HUES64 (cell line): ENCODE measurements around the gene MCL1.
"Not testable (repeated sequence)": the region's sequence is repeated elsewhere in the genome, so short reads cannot be mapped to it uniquely, and the experiment has no call there.

Experiments
- H3K27ac ChIP-seq: 2 replicates; pipeline ENCODE4 v1.7.0; 2013; ENCODE audit warnings: low read depth, low read length, inconsistent platforms
- H3K27me3 ChIP-seq: 2 replicates; pipeline ENCODE4 v1.6.1; 2013; ENCODE audit warnings: mild to moderate bottlenecking, low read length; ENCODE audit not compliant: insufficient read depth
- H3K36me3 ChIP-seq: 2 replicates; pipeline ENCODE4 v1.6.1; 2013; ENCODE audit warnings: mild to moderate bottlenecking, low read length; ENCODE audit not compliant: insufficient read depth
- H3K4me1 ChIP-seq: 2 replicates; pipeline ENCODE4 v1.6.1; 2013; ENCODE audit warnings: mild to moderate bottlenecking, low read length, moderate library complexity; ENCODE audit not compliant: insufficient read depth
- H3K4me3 ChIP-seq: 2 replicates; pipeline ENCODE4 v1.5.1; 2013; ENCODE audit warnings: mild to moderate bottlenecking, low read length, moderate library complexity
- H3K9ac ChIP-seq: 2 replicates; pipeline ENCODE4 v1.6.1; 2013; ENCODE audit warnings: mild to moderate bottlenecking, low read depth, low read length
- H3K9me3 ChIP-seq: 2 replicates; pipeline ENCODE4 v1.6.1; 2013; ENCODE audit warnings: low read depth, low read length; ENCODE audit not compliant: insufficient read depth
- WGBS: fragments of 150-250, 120-280 bp; methylation state at CpG from one replicate; pipeline ENCODE4 v1.1.7; 2013; ENCODE audit warnings: missing lambda C conversion rate; 5-methylcytosine and 5-hydroxymethylcytosine counted together

The MCL1 gene

DNA sequence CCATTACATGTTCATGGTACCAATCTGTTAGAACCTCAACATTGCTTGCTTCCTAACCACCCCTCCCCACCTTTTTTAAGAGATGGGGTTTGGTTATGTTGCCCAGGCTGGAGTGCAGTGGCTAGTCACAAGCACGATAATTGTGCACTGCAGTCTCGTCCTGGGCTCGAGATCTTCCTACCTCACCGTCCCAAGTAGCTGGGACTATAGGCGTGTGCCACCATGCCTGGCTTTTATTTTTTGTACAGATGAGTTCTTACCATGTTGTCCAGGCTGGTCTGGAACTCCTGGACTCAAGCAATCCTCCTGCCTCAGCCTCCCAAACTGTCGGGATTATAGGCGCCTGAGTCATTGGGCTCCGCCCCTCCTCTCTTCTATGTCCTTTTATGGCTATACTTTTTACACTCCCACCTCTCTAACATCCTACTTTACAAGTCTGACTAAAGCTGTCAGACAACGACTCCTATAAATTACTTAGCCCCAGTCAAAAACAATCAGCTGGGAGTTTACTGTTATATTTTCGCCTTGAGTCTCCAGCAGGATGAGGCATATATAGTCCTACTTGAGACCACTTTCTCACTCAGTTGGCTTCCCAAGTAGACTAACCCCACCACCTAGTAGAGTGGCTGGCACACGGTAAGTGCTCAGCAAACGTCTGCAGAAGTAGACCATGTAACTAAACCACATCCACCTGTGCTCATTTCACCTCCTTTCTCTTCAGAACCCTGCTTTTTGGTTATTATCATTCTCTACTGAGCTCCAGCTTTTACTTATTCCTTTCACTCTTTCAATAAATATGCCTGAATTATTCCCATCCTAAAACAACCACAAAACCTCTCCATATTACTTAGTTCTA, 36.2 kb upstream of the MCL1 start:
- no peaks in the 10 kb centered on the region for H3K9me3 ChIP-seq
- peaks cover 8% of the 10 kb centered on the region; the same call in 1 of the 2 replicates for H3K4me1 ChIP-seq
- H3K4me3 ChIP-seq: no peak overlapping the region
- H3K36me3 ChIP-seq: peaks cover 83% of the 10 kb centered on the region
- peak overlapping the region; percentile 36; the same call in 1 of the 2 replicates for H3K27ac ChIP-seq
- no peaks in the 10 kb centered on the region for H3K27me3 ChIP-seq
- no peak overlapping the region for H3K9ac ChIP-seq
- 94% methylated on average over 12 of the region's 12 CpGs for WGBS

DNA sequence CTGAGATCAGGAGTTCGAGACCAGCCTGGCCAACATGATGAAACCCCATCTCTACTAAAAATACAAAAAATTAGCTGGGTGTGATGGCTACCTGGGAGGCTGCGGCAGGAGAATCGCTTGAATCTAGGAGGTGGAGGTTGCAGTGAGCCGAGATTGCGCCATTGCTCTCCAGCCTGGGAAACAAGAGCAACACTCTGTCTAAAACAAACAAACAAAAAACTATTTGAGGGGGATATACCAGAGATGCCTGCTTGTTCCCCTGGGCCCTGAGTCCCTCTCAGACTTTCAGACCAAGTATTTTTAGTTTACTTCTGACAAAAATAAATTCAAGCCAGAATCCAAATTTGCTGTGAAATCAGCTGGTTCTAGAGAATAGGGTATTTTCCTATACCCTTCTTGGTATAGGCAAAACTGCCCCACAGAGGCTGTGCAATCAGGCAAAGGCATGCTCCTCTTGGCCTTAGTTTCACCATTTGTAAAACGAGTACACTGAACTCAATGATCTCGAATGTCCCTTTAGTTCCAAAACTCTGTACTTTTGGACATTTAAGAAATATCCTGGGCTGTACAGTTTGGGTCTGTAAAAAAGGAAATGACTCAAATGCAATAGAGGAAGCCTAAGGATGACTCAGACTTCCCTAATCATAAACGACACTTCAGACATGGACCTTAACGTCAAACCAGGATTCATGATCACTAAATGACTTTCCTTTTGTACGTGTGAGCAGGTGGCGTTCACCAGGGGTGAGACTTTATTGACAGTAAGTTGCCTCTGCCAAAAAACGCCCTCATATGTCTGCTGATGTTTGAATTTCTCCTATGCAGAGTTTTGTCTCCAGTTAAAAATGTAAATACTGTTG, 33.9 kb upstream of the MCL1 start:
- H3K9ac ChIP-seq: no peak overlapping the region
- no peaks in the 10 kb centered on the region for H3K27me3 ChIP-seq
- H3K4me3 ChIP-seq: no peak overlapping the region
- no peaks in the 10 kb centered on the region for H3K9me3 ChIP-seq
- 95% methylated on average over 11 of the region's 12 CpGs for WGBS
- peaks cover 20% of the 10 kb centered on the region; the same call in 1 of the 2 replicates for H3K4me1 ChIP-seq
- H3K27ac ChIP-seq: no peak overlapping the region
- peaks cover 65% of the 10 kb centered on the region for H3K36me3 ChIP-seq

DNA sequence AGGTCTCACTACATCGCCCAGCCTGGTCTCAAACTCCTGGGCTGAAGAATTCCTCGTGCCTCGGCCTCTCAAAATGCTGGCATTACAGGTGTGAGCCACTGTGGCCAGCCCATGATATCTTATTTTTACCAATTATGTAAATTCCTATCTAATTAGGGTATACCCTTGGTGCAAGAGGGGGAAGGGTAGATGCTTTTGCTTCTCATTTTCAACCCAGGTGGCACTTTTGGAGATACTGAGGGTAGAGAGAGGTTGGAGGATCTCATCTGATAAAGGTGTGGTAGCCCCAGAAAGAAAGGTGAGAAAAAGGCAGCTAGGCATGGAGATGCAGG, 32.6 kb upstream of the MCL1 start:
- Histone ChIP-seq H3K4me3 (no peak overlapping the region), H3K4me1 (peaks cover 20% of the 10 kb centered on the region; the same call in 1 of the 2 replicates), H3K9ac (no peak overlapping the region), H3K9me3 (no peaks in the 10 kb centered on the region), H3K27ac (peak overlapping the region; percentile 68; the same call in 1 of the 2 replicates), H3K27me3 (no peaks in the 10 kb centered on the region), H3K36me3 (peaks cover 53% of the 10 kb centered on the region)
- 93% methylated on average over 3 of the region's 3 CpGs for WGBS

DNA sequence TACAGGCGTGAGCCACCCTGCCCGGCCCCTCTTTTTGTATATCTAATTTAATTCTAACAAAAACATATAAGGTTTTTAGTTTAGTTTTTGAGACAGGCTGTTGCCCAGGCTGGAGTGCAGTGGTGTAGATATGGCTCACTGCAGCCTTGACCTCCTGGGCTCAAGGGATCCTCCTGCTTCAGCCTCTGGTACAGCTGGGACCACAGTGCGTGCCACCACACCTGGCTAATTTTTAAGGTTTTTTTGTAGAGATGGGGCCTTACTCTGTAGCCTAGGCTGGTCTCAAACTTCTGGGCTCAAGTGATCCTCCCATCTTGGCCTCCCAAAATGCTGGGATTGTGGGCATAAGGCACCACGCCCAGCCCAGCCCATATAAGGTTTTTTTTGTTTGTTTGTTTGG, 31.2 kb upstream of the MCL1 start:
- H3K4me1 ChIP-seq: peaks cover 20% of the 10 kb centered on the region; the same call in 1 of the 2 replicates

DNA sequence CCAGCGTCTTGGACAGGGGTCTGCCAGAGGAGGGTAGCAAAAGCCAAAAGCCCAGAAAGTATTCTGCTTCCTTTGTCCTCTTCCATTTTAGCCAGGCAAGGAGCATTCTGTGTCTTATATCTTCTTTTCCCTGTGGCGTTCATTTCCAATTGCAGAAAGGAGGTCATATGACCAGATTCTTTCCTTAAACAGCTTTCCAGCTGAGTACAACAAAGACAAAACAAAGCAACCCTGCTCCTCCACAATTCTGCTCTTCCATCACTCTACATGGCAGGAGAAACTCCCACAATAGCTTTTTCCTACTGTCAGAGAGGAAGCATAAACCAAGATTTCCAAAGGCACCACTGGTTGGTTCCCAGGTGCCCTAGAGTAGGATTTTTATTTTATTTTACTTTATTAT, 30.3 kb upstream of the MCL1 start:
- Histone ChIP-seq H3K9me3 (no peaks in the 10 kb centered on the region), H3K36me3 (peaks cover 33% of the 10 kb centered on the region), H3K4me1 (peaks cover 23% of the 10 kb centered on the region), H3K27ac (peak overlapping the region; percentile 89), H3K4me3 (no peak overlapping the region), H3K9ac (peak overlapping the region; percentile 22; the same call in 1 of the 2 replicates), H3K27me3 (no peaks in the 10 kb centered on the region)
- 73% methylated on average over 2 of the region's 2 CpGs for WGBS

More for the DNA sequence above, 31.2 kb upstream of the MCL1 start:
- Histone ChIP-seq H3K27ac (no peak overlapping the region), H3K9ac (no peak overlapping the region), H3K9me3 (no peaks in the 10 kb centered on the region), H3K4me3 (no peak overlapping the region), H3K27me3 (no peaks in the 10 kb centered on the region), H3K36me3 (peaks cover 41% of the 10 kb centered on the region)
- WGBS: 96% methylated on average over 2 of the region's 4 CpGs

DNA sequence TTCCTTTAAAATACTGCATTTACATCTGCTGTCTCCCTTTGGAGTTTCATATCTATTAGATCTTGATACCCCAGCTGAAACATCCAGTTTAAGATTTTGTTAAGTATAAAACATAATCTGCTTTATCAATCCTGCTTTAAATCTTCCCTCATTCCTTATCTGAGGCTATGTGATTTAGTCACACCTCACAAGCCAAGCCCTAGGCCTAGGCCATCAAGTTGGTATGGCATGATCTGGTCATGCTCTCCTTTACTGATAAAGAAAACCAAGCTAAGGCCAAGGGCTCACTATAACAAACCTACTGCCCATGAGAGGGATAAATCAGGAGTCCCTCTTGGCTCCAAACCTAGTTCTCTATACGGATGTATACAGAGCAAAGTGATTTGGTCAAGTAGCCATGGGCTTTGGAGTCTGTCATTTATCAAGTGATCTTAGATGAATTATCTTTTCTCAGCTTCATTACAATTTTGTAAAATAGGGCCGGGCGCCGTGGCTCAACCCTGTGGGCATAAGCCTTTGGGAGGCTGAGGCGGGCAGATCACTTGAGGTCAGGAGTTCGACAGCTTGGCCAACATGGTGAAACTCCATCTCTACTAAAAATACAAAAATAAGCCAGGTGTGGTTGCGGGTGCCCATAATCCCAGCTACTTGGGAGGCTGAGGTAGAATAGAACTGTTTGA, 27.2 kb upstream of the MCL1 start:
- Histone ChIP-seq H3K4me1 (peaks cover 28% of the 10 kb centered on the region), H3K27ac (0 out of 2 replicates have a peak overlapping the region, but pooled peaks have one; percentile 51)

DNA sequence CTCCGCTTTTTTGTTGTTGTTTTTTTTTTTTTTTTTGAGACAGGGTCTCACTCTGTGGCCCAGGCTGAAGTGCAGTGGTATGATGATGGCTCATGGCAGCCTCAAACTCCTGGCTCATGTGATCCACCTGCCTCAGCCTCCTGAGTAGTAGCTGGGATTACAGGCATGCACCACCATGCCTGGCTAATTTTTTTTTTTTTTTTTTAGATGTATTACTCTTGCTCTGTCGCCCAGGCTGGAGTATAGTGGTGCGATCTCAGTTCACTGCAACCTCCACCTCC, 26.0 kb upstream of the MCL1 start:
- not testable (repeated sequence) for H3K9ac ChIP-seq, H3K4me3 ChIP-seq, H3K27me3 ChIP-seq, H3K36me3 ChIP-seq, H3K9me3 ChIP-seq
- H3K4me1 ChIP-seq: peaks cover 28% of the 10 kb centered on the region
- peak overlapping the region; percentile 98 for H3K27ac ChIP-seq
- 87% methylated on average over 3 of the region's 3 CpGs for WGBS

More for the DNA sequence above, 27.2 kb upstream of the MCL1 start:
- no peak overlapping the region for H3K4me3 ChIP-seq
- H3K36me3 ChIP-seq: peaks cover 10% of the 10 kb centered on the region
- WGBS: 97% methylated on average over 7 of the region's 7 CpGs
- H3K9me3 ChIP-seq: no peaks in the 10 kb centered on the region
- H3K9ac ChIP-seq: no peak overlapping the region
- no peaks in the 10 kb centered on the region for H3K27me3 ChIP-seq

DNA sequence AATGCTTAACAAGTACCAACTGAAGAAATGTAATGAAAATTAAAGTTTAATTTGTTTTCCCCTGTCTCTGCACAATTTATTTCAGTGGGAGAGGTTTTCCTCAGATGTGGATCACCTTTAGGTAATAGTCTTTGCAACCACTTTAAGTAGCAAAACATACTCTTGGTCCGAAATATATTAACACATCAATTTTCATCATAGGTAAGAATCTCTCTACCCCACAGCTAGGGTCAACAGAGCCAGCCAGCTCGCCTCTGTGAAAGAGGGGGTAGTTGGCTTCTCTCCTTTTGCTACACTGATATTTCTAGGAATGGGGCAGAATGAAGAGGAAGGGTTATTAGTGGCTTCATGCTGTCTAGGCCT, 24.8 kb upstream of the MCL1 start:
- H3K27ac ChIP-seq: peak overlapping the region; percentile 98

DNA sequence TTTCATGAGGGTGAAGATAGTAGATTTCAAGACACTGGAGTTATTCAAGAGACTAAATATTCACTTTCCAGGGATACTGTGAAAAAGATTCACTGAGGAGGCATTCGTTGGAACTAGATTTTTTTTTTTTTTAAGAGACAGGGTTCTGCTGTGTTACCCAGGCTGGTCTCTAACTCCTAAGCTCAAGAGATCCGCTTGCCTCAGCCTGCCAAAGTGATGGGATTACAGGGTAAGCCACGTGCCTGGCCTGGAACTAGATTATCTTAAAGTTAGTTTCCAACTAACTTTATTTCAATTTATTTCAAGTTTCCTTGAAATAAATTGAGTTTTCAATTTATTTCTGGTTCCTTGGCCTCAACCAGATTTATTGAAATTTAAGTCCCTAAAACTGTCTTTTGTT, 24.3 kb upstream of the MCL1 start:
- peak overlapping the region; percentile 98 for H3K27ac ChIP-seq
- H3K27me3 ChIP-seq: no peaks in the 10 kb centered on the region
- peak overlapping the region; percentile 75; the same call in 1 of the 2 replicates for H3K9ac ChIP-seq
- H3K4me1 ChIP-seq: peaks cover 16% of the 10 kb centered on the region
- no peak overlapping the region for H3K4me3 ChIP-seq
- 61% methylated on average over 3 of the region's 3 CpGs for WGBS
- no peaks in the 10 kb centered on the region for H3K9me3 ChIP-seq
- 0 out of 2 replicates have a peak, but pooled peaks cover 4% of the 10 kb centered on the region for H3K36me3 ChIP-seq

More for the DNA sequence above, 24.8 kb upstream of the MCL1 start:
- Histone ChIP-seq H3K27me3 (no peaks in the 10 kb centered on the region), H3K36me3 (peaks cover 7% of the 10 kb centered on the region; the same call in 1 of the 2 replicates), H3K9ac (peak overlapping the region; percentile 75), H3K9me3 (no peaks in the 10 kb centered on the region), H3K4me3 (peak overlapping the region; percentile 26; the same call in 1 of the 2 replicates), H3K4me1 (peaks cover 18% of the 10 kb centered on the region)
- 56% methylated on average over 1 of the region's 2 CpGs for WGBS

DNA sequence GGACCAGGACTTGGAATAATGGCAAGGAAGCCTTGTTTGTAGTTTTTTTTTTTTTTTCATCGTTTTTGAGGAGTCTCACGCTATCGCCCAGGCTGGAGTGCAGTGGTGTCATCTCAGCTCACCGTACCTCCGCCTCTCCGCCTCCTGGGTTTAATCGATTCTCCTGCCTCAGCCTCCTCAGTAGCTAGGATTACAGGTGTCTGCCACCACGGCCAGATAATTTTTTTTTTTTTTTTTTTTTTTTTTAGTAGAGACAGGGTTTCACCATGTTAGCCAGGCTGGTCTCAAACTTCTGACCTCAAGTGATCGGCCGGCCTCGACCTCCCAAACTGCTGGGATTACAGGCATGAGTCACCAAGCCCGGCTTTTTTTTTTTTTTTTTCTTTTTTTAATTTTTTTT, 23.0 kb upstream of the MCL1 start:
- not testable (repeated sequence) for H3K36me3 ChIP-seq, H3K4me3 ChIP-seq, H3K27me3 ChIP-seq, H3K9ac ChIP-seq, H3K9me3 ChIP-seq, H3K27ac ChIP-seq
- 96% methylated on average over 10 of the region's 12 CpGs for WGBS
- H3K4me1 ChIP-seq: peaks cover 16% of the 10 kb centered on the region

DNA sequence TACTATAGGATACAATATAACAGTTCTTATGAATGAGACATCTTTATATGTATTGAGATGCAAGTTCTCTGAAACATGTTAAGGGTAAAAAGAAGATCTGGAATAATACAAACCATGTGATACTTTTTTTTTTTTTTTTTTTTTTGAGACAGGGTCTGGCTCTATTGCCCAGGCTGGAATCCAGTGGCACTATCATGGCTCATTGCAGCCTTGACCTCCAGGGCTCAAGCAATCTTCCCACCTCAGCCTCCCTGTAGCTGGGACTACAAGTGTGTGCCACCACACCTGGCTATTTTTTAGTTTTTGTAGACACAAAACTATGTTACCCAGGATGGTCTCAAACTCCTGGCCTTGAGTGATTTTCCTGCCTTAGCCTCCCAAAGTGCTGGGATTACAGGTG, 22.1 kb upstream of the MCL1 start:
- Histone ChIP-seq H3K9me3 (no peaks in the 10 kb centered on the region), H3K4me1 (peaks cover 16% of the 10 kb centered on the region), H3K4me3 (no peak overlapping the region), H3K27me3 (no peaks in the 10 kb centered on the region), H3K27ac (no peak overlapping the region), H3K36me3 (0 out of 2 replicates have a peak, but pooled peaks cover 4% of the 10 kb centered on the region), H3K9ac (no peak overlapping the region)
